ENCODE data around the gene ZNF184. TPM values are rescaled to one million over a fixed set of nuclear protein-coding genes. Genes with fewer than 3 reads are reported as not detected.

Gene ZNF184
- total RNA-seq, 6 donors from 2014 or later: 3.9 to 14.4 (median 5.1) TPM

DNA sequence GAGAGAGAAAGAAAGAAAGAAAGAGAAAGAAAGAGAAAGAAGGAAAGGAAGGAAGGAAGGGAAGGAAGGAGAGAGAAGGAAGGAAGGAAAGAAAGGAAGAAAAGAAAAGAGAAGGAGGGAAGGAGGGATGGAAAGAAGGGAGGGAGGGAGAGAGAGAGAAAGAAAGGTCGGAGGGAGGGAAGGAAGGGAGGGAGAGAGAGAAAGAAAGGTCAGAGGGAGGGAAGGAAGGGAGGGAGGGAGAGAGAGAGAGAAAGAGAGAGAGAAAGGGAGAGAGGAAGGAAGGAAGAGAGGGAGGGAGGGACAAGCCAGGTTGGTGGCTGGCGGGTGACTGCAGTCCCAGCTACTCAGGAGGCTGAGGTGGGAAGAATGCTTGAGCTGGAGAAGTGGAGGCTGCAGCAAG, 27.3 kb upstream of the ZNF184 start:
- Histone ChIP-seq H3K27me3 (peaks cover 0 to 3% (median 0%) of the 10 kb centered on the region in 4 donors), H3K4me1 (peaks cover 2 to 11% (median 7%) of the 10 kb centered on the region in 4 donors), H3K36me3 (no peaks in the 10 kb centered on the region), H3K9me3 (no peaks in the 10 kb centered on the region), H3K4me3 (no peak overlapping the region), H3K27ac (no peak overlapping the region)
- WGBS, 2 donors: 22 to 47% methylated on average over 2 of the region's 2 CpGs
- DNase-seq: no peak
- TF ChIP-seq POLR2A (IDR thresholded peaks at IDR 0.05) (no peak), EP300 (IDR thresholded peaks at IDR 0.05) (no peak), POLR2AphosphoS5 (IDR thresholded peaks at IDR 0.05) (no peak)
- TF ChIP-seq, protein P1, sequence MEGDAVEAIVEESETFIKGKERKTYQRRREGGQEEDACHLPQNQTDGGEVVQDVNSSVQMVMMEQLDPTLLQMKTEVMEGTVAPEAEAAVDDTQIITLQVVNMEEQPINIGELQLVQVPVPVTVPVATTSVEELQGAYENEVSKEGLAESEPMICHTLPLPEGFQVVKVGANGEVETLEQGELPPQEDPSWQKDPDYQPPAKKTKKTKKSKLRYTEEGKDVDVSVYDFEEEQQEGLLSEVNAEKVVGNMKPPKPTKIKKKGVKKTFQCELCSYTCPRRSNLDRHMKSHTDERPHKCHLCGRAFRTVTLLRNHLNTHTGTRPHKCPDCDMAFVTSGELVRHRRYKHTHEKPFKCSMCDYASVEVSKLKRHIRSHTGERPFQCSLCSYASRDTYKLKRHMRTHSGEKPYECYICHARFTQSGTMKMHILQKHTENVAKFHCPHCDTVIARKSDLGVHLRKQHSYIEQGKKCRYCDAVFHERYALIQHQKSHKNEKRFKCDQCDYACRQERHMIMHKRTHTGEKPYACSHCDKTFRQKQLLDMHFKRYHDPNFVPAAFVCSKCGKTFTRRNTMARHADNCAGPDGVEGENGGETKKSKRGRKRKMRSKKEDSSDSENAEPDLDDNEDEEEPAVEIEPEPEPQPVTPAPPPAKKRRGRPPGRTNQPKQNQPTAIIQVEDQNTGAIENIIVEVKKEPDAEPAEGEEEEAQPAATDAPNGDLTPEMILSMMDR (IDR thresholded peaks at IDR 0.05): no peak
- no peak for ATAC-seq (ENCODE audit: low FRiP score in 2 of 2)

GRCh38 chr6:27495386-27496135, 22.7 kb upstream of the ZNF184 start:
- 8 to 16% methylated on average over 10 to 34 of the region's 34 CpGs for WGBS, 2 donors
- Histone ChIP-seq H3K4me1 (peaks cover 0 to 4% (median 1%) of the 10 kb centered on the region in 4 donors), H3K4me3 (peak overlapping the region; percentile 13 to 46 (median 37)), H3K27me3 (peaks cover 0 to 3% (median 0%) of the 10 kb centered on the region in 4 donors), H3K27ac (peak overlapping the region in 1 of 4 donors; percentile 46), H3K36me3 (no peaks in the 10 kb centered on the region), H3K9me3 (no peaks in the 10 kb centered on the region)
- ATAC-seq (ENCODE audit: low FRiP score in 2 of 2) (peak in 1 of 2 donors; percentile 68), DNase-seq (peak in 1 of 2 donors; percentile 53)
- no peak for TF ChIP-seq POLR2AphosphoS5 (IDR thresholded peaks at IDR 0.05)
- TF ChIP-seq EP300 (IDR thresholded peaks at IDR 0.05): no peak
- no peak for TF ChIP-seq POLR2A (IDR thresholded peaks at IDR 0.05)
- TF ChIP-seq, protein P1 (IDR thresholded peaks at IDR 0.05): no peak

DNA sequence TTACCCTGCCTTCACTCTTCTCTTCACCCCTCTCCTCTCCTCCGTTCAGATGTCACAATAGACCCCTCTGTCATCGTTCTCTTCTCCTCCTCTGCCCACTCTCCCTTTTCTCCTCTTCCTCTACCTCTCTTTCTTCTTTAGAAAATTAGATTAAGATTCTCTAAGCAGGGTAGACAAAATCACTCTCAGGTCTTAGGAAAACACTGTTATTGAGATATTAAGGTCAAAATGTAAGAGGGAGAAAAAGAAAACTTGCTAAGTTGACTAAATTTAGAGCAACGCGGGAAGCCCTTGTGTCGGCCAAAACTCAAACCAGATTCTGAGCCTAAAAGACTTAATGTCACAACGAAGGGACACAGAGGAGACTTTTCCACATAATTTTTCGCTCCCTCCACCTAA, 22.1 kb upstream of the ZNF184 start:
- Histone ChIP-seq H3K9me3 (no peaks in the 10 kb centered on the region), H3K27ac (peak overlapping the region in 1 of 4 donors; percentile 46), H3K27me3 (peaks cover 0 to 3% (median 0%) of the 10 kb centered on the region in 4 donors), H3K36me3 (no peaks in the 10 kb centered on the region), H3K4me3 (peak overlapping the region; percentile 13 to 46 (median 37)), H3K4me1 (peaks cover 0 to 4% (median 1%) of the 10 kb centered on the region in 4 donors)
- DNase-seq (no peak), ATAC-seq (ENCODE audit: low FRiP score in 2 of 2) (no peak)
- no peak for TF ChIP-seq EP300 (IDR thresholded peaks at IDR 0.05)
- no peak for TF ChIP-seq POLR2A (IDR thresholded peaks at IDR 0.05)
- TF ChIP-seq POLR2AphosphoS5 (IDR thresholded peaks at IDR 0.05): no peak
- TF ChIP-seq, protein P1 (IDR thresholded peaks at IDR 0.05): no peak
- WGBS, 2 donors: 7 to 11% methylated on average over 7 of the region's 7 CpGs

DNA sequence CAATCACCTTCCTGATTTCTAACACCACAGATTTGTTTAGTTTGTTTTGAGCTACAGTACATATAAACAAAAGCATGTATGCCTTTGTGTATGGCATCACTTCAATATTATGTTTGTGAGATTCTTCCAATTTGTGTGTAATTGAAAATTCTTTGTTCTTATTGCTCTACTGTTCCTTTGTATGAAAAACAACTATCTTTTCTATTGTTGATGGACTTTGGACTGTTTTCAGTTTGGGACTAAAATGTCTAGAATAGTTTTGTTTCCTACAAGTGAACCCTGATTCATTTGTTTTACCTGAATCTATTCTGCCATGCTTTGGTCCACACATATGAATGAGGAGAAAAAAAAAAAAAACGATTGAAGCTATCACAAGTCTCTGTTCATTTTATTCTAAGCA, 21.2 kb upstream of the ZNF184 start:
- Histone ChIP-seq H3K4me1 (peaks cover 0 to 4% (median 1%) of the 10 kb centered on the region in 4 donors), H3K36me3 (no peaks in the 10 kb centered on the region), H3K9me3 (no peaks in the 10 kb centered on the region), H3K27me3 (peaks cover 0 to 3% (median 0%) of the 10 kb centered on the region in 4 donors), H3K27ac (no peak overlapping the region), H3K4me3 (no peak overlapping the region)
- DNase-seq (no peak), ATAC-seq (ENCODE audit: low FRiP score in 2 of 2) (no peak)
- TF ChIP-seq, protein P1 (IDR thresholded peaks at IDR 0.05): no peak
- TF ChIP-seq POLR2AphosphoS5 (IDR thresholded peaks at IDR 0.05) (no peak), EP300 (IDR thresholded peaks at IDR 0.05) (no peak), POLR2A (IDR thresholded peaks at IDR 0.05) (no peak)
- 54 to 71% methylated on average over 1 of the region's 1 CpG for WGBS, 2 donors

Data from upper lobe of left lung (tissue), 6 donors.